Loucy (cell line): ENCODE measurements around the gene S100A6.

Source experiments
- H2AFZ ChIP-seq: fragments of 200-600 bp; sonication (generic); 2 replicates; pipeline ENCODE4 v1.6.0; 2016; ENCODE audit warnings: antibody characterized with exemption, mild to moderate bottlenecking, low read length, moderate library complexity
- H3F3A ChIP-seq: fragments of 200-600 bp; 2 replicates; pipeline ENCODE4 v1.6.0; 2016; ENCODE audit warnings: antibody characterized with exemption, low read depth, mild to moderate bottlenecking
- H3K27me3 ChIP-seq: fragments of 200-600 bp; sonication (generic); 2 replicates; pipeline ENCODE4 v1.6.1; 2014; ENCODE audit warnings: low read length, mild to moderate bottlenecking; ENCODE audit not compliant: insufficient read depth, poor library complexity, severe bottlenecking
- H3K36me3 ChIP-seq: fragments of 200-600 bp; sonication (generic); 2 replicates; pipeline ENCODE4 v1.6.1; 2016; ENCODE audit warnings: low read length; ENCODE audit not compliant: insufficient read depth
- H3K4me1 ChIP-seq: fragments of 200-600 bp; sonication (generic); 2 replicates; pipeline ENCODE4 v1.5.1; 2014; ENCODE audit warnings: low read length, mild to moderate bottlenecking; ENCODE audit not compliant: insufficient read depth, poor library complexity, severe bottlenecking
- H3K4me2 ChIP-seq: fragments of 200-600 bp; sonication (generic); 2 replicates; pipeline ENCODE4 v1.6.0; 2014; ENCODE audit warnings: antibody characterized with exemption, low read length, low read depth, mild to moderate bottlenecking; ENCODE audit not compliant: poor library complexity, severe bottlenecking
- H3K4me3 ChIP-seq: fragments of 200-600 bp; sonication (generic); 2 replicates; pipeline ENCODE4 v1.5.1; 2014; ENCODE audit warnings: low read length, mild to moderate bottlenecking, mixed read lengths; ENCODE audit not compliant: poor library complexity, severe bottlenecking
- H3K79me2 ChIP-seq: fragments of 200-600 bp; sonication (generic); 2 replicates; pipeline ENCODE4 v1.6.1; 2014; ENCODE audit warnings: low read length; ENCODE audit not compliant: insufficient read depth
- H3K9ac ChIP-seq: fragments of 200-600 bp; sonication (generic); 2 replicates; pipeline ENCODE4 v1.6.0; 2014; ENCODE audit warnings: mild to moderate bottlenecking, low read depth, low read length, moderate library complexity; ENCODE audit not compliant: poor library complexity, severe bottlenecking
- H3K9me2 ChIP-seq: fragments of 200-600 bp; sonication (generic); replicated peaks from 2 replicates; pipeline ENCODE4 v1.6.1; 2016; ENCODE audit warnings: low read depth, low read length, mixed read lengths
- H3K9me3 ChIP-seq: fragments of 200-600 bp; sonication (generic); 2 replicates; pipeline ENCODE4 v1.6.1; 2014; ENCODE audit warnings: mild to moderate bottlenecking, antibody characterized with exemption, low read length, low read depth; ENCODE audit not compliant: insufficient read depth
- H4K20me1 ChIP-seq: fragments of 200-600 bp; sonication (generic); 2 replicates; pipeline ENCODE4 v1.6.0; 2014; ENCODE audit warnings: antibody characterized with exemption, low read length, mild to moderate bottlenecking; ENCODE audit not compliant: insufficient read depth, poor library complexity, severe bottlenecking
- CTCF ChIP-seq: fragments of 200-600 bp; sonication (generic); conservative IDR thresholded peaks from 2 replicates; pipeline ENCODE4 v1.5.1; 2014; ENCODE audit warnings: mild to moderate bottlenecking, antibody characterized with exemption, low read length
- EZH2phosphoT487 ChIP-seq: fragments of 200-600 bp; IDR thresholded peaks from 2 replicates; pipeline ENCODE4 v1.6.1; 2018; ENCODE audit warnings: antibody characterized with exemption, mild to moderate bottlenecking, moderate library complexity, borderline replicate concordance

Gene S100A6

GRCh38 chr1:153550827-153551500 is 15.2 kb upstream of the S100A6 start:
- no peaks in the 10 kb centered on the region for H3K9me2 ChIP-seq
- H3K9ac ChIP-seq = no peak overlapping the region
- no peaks in the 10 kb centered on the region for H3K9me3 ChIP-seq
- H3K36me3 ChIP-seq = no peaks in the 10 kb centered on the region
- peaks cover 4% of the 10 kb centered on the region for H3F3A ChIP-seq
- H4K20me1 ChIP-seq = no peaks in the 10 kb centered on the region
- no peak overlapping the region for H2AFZ ChIP-seq
- no peak overlapping the region for H3K4me3 ChIP-seq
- H3K27me3 ChIP-seq = no peaks in the 10 kb centered on the region
- peaks cover 55% of the 10 kb centered on the region for H3K4me1 ChIP-seq
- H3K4me2 ChIP-seq = no peak overlapping the region
- TF ChIP-seq EZH2phosphoT487 = no peak
- no peak for TF ChIP-seq CTCF
- H3K79me2 ChIP-seq = peaks cover 7% of the 10 kb centered on the region; the same call in 1 of the 2 replicates

- no peaks in the 10 kb centered on the region for H4K20me1 ChIP-seq
- H3K79me2 ChIP-seq = peaks cover 8% of the 10 kb centered on the region; the same call in 1 of the 2 replicates
- TF ChIP-seq CTCF (no peak), EZH2phosphoT487 (no peak)
- H3F3A ChIP-seq = peaks cover 8% of the 10 kb centered on the region
- no peak overlapping the region for H3K4me2 ChIP-seq
- H3K4me3 ChIP-seq = no peak overlapping the region
- H3K9me3 ChIP-seq = no peaks in the 10 kb centered on the region
- H2AFZ ChIP-seq = no peak overlapping the region
- no peaks in the 10 kb centered on the region for H3K36me3 ChIP-seq
- no peaks in the 10 kb centered on the region for H3K27me3 ChIP-seq
- no peaks in the 10 kb centered on the region for H3K9me2 ChIP-seq
- no peak overlapping the region for H3K9ac ChIP-seq
- H3K4me1 ChIP-seq = peaks cover 58% of the 10 kb centered on the region
Measured at GRCh38 chr1:153550398-153550758, 14.6 kb upstream of the S100A6 start.

GRCh38 chr1:153549741-153550397 is 14.1 kb upstream of the S100A6 start:
- Histone ChIP-seq H3K4me2 (no peak overlapping the region), H3K79me2 (peaks cover 9% of the 10 kb centered on the region), H3K9me2 (no peaks in the 10 kb centered on the region), H3K36me3 (no peaks in the 10 kb centered on the region), H2AFZ (no peak overlapping the region), H3K4me1 (peaks cover 60% of the 10 kb centered on the region), H3K9ac (no peak overlapping the region), H3K9me3 (no peaks in the 10 kb centered on the region), H3K27me3 (no peaks in the 10 kb centered on the region), H3F3A (peaks cover 10% of the 10 kb centered on the region), H3K4me3 (no peak overlapping the region), H4K20me1 (peaks cover under 1% of the 10 kb centered on the region)
- TF ChIP-seq EZH2phosphoT487 (no peak), CTCF (no peak)
